ENCODE measurements around the gene NT5C3B.
"Not testable (repeated sequence)": the region's sequence is repeated elsewhere in the genome, so short reads cannot be mapped to it uniquely, and the experiment has no call there.

The NT5C3B gene

GRCh38 chr17:41784207-41784744, 51.8 kb downstream of the NT5C3B start:
- no peak for DNase-seq (ENCODE audit: low spot score)

GRCh38 chr17:41782142-41782541, 53.9 kb downstream of the NT5C3B start:
- no peak for DNase-seq (ENCODE audit: low spot score)

- DNase-seq (ENCODE audit: low spot score) = no peak
Measured at GRCh38 chr17:41781404-41782110, 54.5 kb downstream of the NT5C3B start.

- DNase-seq (ENCODE audit: low spot score) = no peak
Measured at GRCh38 chr17:41779954-41780353, 56.1 kb downstream of the NT5C3B start.

GRCh38 chr17:41777574-41778188, 58.4 kb downstream of the NT5C3B start:
- no peak for DNase-seq (ENCODE audit: low spot score)

GRCh38 chr17:41777157-41777573, 58.9 kb downstream of the NT5C3B start:
- DNase-seq (ENCODE audit: low spot score) = no peak

GRCh38 chr17:41776262-41776900, 59.7 kb downstream of the NT5C3B start:
- DNase-seq (ENCODE audit: low spot score) = not testable (repeated sequence)

- no peak for DNase-seq (ENCODE audit: low spot score)
Measured at GRCh38 chr17:41775394-41776226, 60.4 kb downstream of the NT5C3B start.
